ENCODE results near the gene SLC25A34.

SLC25A34 gene

DNA sequence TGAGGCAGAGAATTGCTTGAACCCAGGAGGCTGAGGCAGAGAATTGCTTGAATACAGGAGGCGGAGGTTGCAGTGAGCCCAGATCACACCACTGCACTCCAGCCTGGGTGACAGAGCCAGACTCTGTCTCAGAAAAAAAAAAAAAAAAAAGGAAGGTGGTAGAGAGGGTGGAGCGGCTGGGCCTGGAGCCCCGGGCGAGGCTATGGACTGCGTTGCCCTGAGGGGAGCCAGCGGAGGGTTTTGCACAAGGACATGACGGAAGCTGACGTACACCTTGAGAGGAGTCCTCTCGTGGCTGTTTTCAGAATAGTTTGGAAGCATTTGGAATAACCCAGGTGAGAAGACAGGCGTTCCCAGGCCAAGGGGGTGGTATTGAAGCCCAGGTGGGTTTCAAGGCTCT is 15.7 kb downstream of the SLC25A34 start:
- Histone ChIP-seq H3K4me3 (ENCODE audit: insufficient read depth in 1 of 2, low read depth in 1 of 2, low read length in 2 of 2) (no peak overlapping the region), H2AK5ac (ENCODE audit: low read length, severe bottlenecking) (no peak overlapping the region), H3K9ac (ENCODE audit: low read length) (no peak overlapping the region), H3K4me1 (ENCODE audit: control insufficient read depth, insufficient read depth, low read depth, low read length) (peaks cover 2% of the 10 kb centered on the region), H4K8ac (ENCODE audit: low read length) (no peak overlapping the region), H3K4me2 (ENCODE audit: low read length, poor library complexity, severe bottlenecking) (no peak overlapping the region), H3K14ac (ENCODE audit: low read length in 2 of 2) (no peak overlapping the region), H4K91ac (ENCODE audit: low read length) (no peak overlapping the region), H3K18ac (ENCODE audit: low read depth in 1 of 2, low read length in 2 of 2) (no peak overlapping the region), H2BK15ac (ENCODE audit: low read depth, poor library complexity, severe bottlenecking) (no peak overlapping the region), H3K36me3 (ENCODE audit: control insufficient read depth in 1 of 2, insufficient read depth in 2 of 2, low read depth in 1 of 2, low read length in 2 of 2) (no peaks in the 10 kb centered on the region), H2AFZ (ENCODE audit: low read depth, low read length) (no peak overlapping the region), H2BK12ac (ENCODE audit: low read length in 2 of 2) (no peak overlapping the region), H3K23ac (ENCODE audit: low read length in 2 of 2) (no peak overlapping the region), H3K79me1 (replicated peaks; ENCODE audit: low read length, poor library complexity, severe bottlenecking) (no peaks in the 10 kb centered on the region), H2BK5ac (ENCODE audit: low read depth, low read length, poor library complexity, severe bottlenecking) (no peak overlapping the region), H3K9me3 (ENCODE audit: control insufficient read depth, low read length) (no peaks in the 10 kb centered on the region), H3K4ac (ENCODE audit: low read depth in 1 of 2, low read length in 2 of 2) (no peak overlapping the region), H3K27ac (ENCODE audit: low read length, poor library complexity, severe bottlenecking) (no peak overlapping the region), H3K27me3 (ENCODE audit: control insufficient read depth in 1 of 2, insufficient read depth in 1 of 2, low read length in 2 of 2) (no peaks in the 10 kb centered on the region), H2BK120ac (ENCODE audit: low read depth, low read length) (no peak overlapping the region)
- WGBS, result 83% methylated on average over 10 of the region's 10 CpGs
- no peak for DNase-seq

DNA sequence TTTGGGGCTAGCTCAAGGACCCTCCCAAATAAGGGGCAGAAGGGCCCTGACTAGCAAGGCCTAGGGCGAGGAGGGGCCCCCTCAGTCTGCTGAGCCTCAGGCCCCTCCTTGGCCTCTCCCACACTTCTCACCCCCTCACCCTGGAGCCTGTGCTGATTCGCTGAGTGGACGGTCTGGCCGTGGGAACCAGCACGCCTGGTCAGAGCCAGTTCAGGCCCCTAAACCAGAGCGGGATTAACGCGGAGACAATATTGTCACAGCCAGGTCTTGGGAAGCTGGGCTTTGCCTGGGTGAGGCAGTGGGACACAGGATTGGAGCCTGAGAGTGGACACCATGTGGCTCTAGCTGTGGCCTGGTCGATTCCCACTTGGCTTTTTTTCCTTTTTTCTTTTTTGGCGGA is 17.7 kb downstream of the SLC25A34 start:
- H2AK5ac ChIP-seq (ENCODE audit: low read length, severe bottlenecking), result no peak overlapping the region
- H3K23ac ChIP-seq (ENCODE audit: low read length in 2 of 2), result no peak overlapping the region
- no peak overlapping the region for H2BK5ac ChIP-seq (ENCODE audit: low read depth, low read length, poor library complexity, severe bottlenecking)
- H3K4me1 ChIP-seq (ENCODE audit: control insufficient read depth, insufficient read depth, low read depth, low read length), result peaks cover 14% of the 10 kb centered on the region
- no peak overlapping the region for H4K91ac ChIP-seq (ENCODE audit: low read length)
- no peaks in the 10 kb centered on the region for H3K9me3 ChIP-seq (ENCODE audit: control insufficient read depth, low read length)
- no peaks in the 10 kb centered on the region for H3K79me1 ChIP-seq (replicated peaks; ENCODE audit: low read length, poor library complexity, severe bottlenecking)
- WGBS, result 57% methylated on average over 10 of the region's 10 CpGs
- H4K8ac ChIP-seq (ENCODE audit: low read length), result no peak overlapping the region
- no peak overlapping the region for H3K4me2 ChIP-seq (ENCODE audit: low read length, poor library complexity, severe bottlenecking)
- no peak overlapping the region for H2BK12ac ChIP-seq (ENCODE audit: low read length in 2 of 2)
- no peak overlapping the region for H2AFZ ChIP-seq (ENCODE audit: low read depth, low read length)
- H2BK120ac ChIP-seq (ENCODE audit: low read depth, low read length), result no peak overlapping the region
- H3K14ac ChIP-seq (ENCODE audit: low read length in 2 of 2), result no peak overlapping the region
- H3K18ac ChIP-seq (ENCODE audit: low read depth in 1 of 2, low read length in 2 of 2), result no peak overlapping the region
- DNase-seq, result no peak
- H2BK15ac ChIP-seq (ENCODE audit: low read depth, poor library complexity, severe bottlenecking), result no peak overlapping the region
- no peak overlapping the region for H3K4me3 ChIP-seq (ENCODE audit: insufficient read depth in 1 of 2, low read depth in 1 of 2, low read length in 2 of 2)
- H3K36me3 ChIP-seq (ENCODE audit: control insufficient read depth in 1 of 2, insufficient read depth in 2 of 2, low read depth in 1 of 2, low read length in 2 of 2), result no peaks in the 10 kb centered on the region
- no peak overlapping the region for H3K9ac ChIP-seq (ENCODE audit: low read length)
- no peaks in the 10 kb centered on the region for H3K27me3 ChIP-seq (ENCODE audit: control insufficient read depth in 1 of 2, insufficient read depth in 1 of 2, low read length in 2 of 2)
- H3K4ac ChIP-seq (ENCODE audit: low read depth in 1 of 2, low read length in 2 of 2), result no peak overlapping the region
- H3K27ac ChIP-seq (ENCODE audit: low read length, poor library complexity, severe bottlenecking), result no peak overlapping the region

DNA sequence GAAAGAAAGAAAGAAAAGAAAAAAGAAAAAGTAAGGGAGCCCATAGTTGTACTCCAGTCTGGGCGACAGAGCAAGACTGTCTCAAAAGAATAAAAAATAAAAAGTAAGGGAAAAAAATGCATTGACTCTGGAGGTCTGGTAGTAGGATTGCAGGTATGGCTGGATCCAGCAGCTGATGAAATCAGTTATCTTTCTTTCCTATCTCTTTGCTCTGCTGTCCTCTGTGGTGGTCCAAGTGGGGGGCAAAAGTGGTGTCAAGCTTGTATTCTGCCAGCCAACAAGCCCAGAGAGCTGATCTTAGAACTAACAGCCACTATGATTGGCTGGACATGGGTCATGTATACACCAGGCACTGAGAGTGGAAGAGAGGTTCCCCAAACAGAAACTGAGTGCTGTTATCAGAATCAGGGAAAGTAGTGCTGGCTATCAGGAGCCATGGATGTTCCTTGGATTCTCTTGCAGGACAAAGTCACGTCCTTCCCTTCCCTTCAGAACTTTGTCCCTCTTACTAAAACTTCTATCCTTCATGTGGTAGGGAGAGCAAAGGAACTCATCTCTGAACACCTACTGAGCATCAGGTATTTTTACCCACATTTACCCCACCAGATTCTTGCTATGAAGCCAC is 19.1 kb downstream of the SLC25A34 start:
- Histone ChIP-seq H3K23ac (ENCODE audit: low read length in 2 of 2) (no peak overlapping the region), H2AK5ac (ENCODE audit: low read length, severe bottlenecking) (no peak overlapping the region), H2BK120ac (ENCODE audit: low read depth, low read length) (no peak overlapping the region), H2AFZ (ENCODE audit: low read depth, low read length) (no peak overlapping the region), H3K4me2 (ENCODE audit: low read length, poor library complexity, severe bottlenecking) (no peak overlapping the region), H2BK15ac (ENCODE audit: low read depth, poor library complexity, severe bottlenecking) (no peak overlapping the region), H3K27ac (ENCODE audit: low read length, poor library complexity, severe bottlenecking) (no peak overlapping the region), H3K9ac (ENCODE audit: low read length) (no peak overlapping the region), H3K4ac (ENCODE audit: low read depth in 1 of 2, low read length in 2 of 2) (no peak overlapping the region), H2BK12ac (ENCODE audit: low read length in 2 of 2) (no peak overlapping the region), H3K9me3 (ENCODE audit: control insufficient read depth, low read length) (no peaks in the 10 kb centered on the region), H3K4me3 (ENCODE audit: insufficient read depth in 1 of 2, low read depth in 1 of 2, low read length in 2 of 2) (no peak overlapping the region), H3K79me1 (replicated peaks; ENCODE audit: low read length, poor library complexity, severe bottlenecking) (no peaks in the 10 kb centered on the region), H3K14ac (ENCODE audit: low read length in 2 of 2) (no peak overlapping the region), H3K18ac (ENCODE audit: low read depth in 1 of 2, low read length in 2 of 2) (no peak overlapping the region), H3K4me1 (ENCODE audit: control insufficient read depth, insufficient read depth, low read depth, low read length) (peaks cover 16% of the 10 kb centered on the region), H3K27me3 (ENCODE audit: control insufficient read depth in 1 of 2, insufficient read depth in 1 of 2, low read length in 2 of 2) (peaks cover 0 to 2% of the 10 kb centered on the region in 2 experiments), H2BK5ac (ENCODE audit: low read depth, low read length, poor library complexity, severe bottlenecking) (no peak overlapping the region), H4K91ac (ENCODE audit: low read length) (no peak overlapping the region), H3K36me3 (ENCODE audit: control insufficient read depth in 1 of 2, insufficient read depth in 2 of 2, low read depth in 1 of 2, low read length in 2 of 2) (no peaks in the 10 kb centered on the region), H4K8ac (ENCODE audit: low read length) (no peak overlapping the region)
- no peak for DNase-seq
- WGBS, result 89% methylated on average over 2 of the region's 2 CpGs

DNA sequence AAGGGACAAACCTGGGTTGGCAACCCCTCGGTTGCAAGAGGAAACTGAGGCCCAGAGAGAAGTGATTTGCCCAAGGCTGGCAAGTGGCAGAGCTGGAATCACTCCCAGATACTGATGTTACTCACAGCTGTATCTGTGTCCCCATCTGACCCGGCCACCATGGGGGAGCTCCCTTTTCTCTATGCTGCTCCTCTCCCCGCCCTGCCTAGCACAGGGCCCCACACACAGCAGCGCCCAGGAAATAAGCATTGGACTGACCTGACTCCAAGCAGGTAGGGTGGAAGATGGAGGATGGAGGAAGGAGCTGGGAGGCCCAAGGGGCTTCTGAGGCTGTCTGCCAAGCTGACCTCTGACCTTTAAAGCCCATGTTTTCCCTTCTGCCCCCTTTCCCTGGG is 19.6 kb downstream of the SLC25A34 start:
- Histone ChIP-seq H4K8ac (ENCODE audit: low read length) (no peak overlapping the region), H3K4me3 (ENCODE audit: insufficient read depth in 1 of 2, low read depth in 1 of 2, low read length in 2 of 2) (no peak overlapping the region), H3K27me3 (ENCODE audit: control insufficient read depth in 1 of 2, insufficient read depth in 1 of 2, low read length in 2 of 2) (peaks cover 0 to 2% of the 10 kb centered on the region in 2 experiments), H4K91ac (ENCODE audit: low read length) (peak overlapping the region; percentile 34), H3K79me1 (replicated peaks; ENCODE audit: low read length, poor library complexity, severe bottlenecking) (no peaks in the 10 kb centered on the region), H3K36me3 (ENCODE audit: control insufficient read depth in 1 of 2, insufficient read depth in 2 of 2, low read depth in 1 of 2, low read length in 2 of 2) (no peaks in the 10 kb centered on the region), H2BK5ac (ENCODE audit: low read depth, low read length, poor library complexity, severe bottlenecking) (no peak overlapping the region), H2BK15ac (ENCODE audit: low read depth, poor library complexity, severe bottlenecking) (no peak overlapping the region), H3K4ac (ENCODE audit: low read depth in 1 of 2, low read length in 2 of 2) (no peak overlapping the region), H3K4me1 (ENCODE audit: control insufficient read depth, insufficient read depth, low read depth, low read length) (peaks cover 16% of the 10 kb centered on the region), H3K18ac (ENCODE audit: low read depth in 1 of 2, low read length in 2 of 2) (no peak overlapping the region), H3K9me3 (ENCODE audit: control insufficient read depth, low read length) (no peaks in the 10 kb centered on the region), H3K4me2 (ENCODE audit: low read length, poor library complexity, severe bottlenecking) (no peak overlapping the region), H3K9ac (ENCODE audit: low read length) (no peak overlapping the region), H2AK5ac (ENCODE audit: low read length, severe bottlenecking) (no peak overlapping the region), H2AFZ (ENCODE audit: low read depth, low read length) (no peak overlapping the region), H2BK120ac (ENCODE audit: low read depth, low read length) (no peak overlapping the region), H3K27ac (ENCODE audit: low read length, poor library complexity, severe bottlenecking) (no peak overlapping the region), H3K23ac (ENCODE audit: low read length in 2 of 2) (no peak overlapping the region), H2BK12ac (ENCODE audit: low read length in 2 of 2) (peak overlapping the region in 1 of 2 experiments; percentile 35), H3K14ac (ENCODE audit: low read length in 2 of 2) (no peak overlapping the region)
- no peak for DNase-seq
- 100% methylated on average over 2 of the region's 4 CpGs for WGBS

Data from mesenchymal stem cell (in vitro differentiated cells and primary cell).